ENCODE data around the gene SLC25A11.

The SLC25A11 gene

DNA sequence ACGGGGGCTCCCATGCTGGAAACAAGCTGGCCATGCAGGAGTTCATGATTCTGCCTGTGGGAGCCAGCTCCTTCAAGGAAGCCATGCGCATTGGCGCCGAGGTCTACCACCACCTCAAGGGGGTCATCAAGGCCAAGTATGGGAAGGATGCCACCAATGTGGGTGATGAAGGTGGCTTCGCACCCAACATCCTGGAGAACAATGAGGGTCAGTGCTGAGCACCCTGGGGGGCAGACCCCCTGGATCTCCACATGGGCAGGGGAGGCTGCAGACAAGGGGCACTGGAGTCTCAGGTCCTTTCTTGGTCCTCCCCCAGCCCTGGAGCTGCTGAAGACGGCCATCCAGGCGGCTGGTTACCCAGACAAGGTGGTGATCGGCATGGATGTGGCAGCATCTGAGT is 15.2 kb upstream of the SLC25A11 start:
- DNase-seq (ENCODE audit: low spot score): no peak
- in situ Hi-C loops (cut with MboI; ENCODE audit: low sequenced_read_pairs, unreplicated experiment): no loop called here
- TF ChIP-seq CTCF (IDR thresholded peaks at IDR 0.05; ENCODE audit: borderline replicate concordance, control extremely low read depth, extremely low read depth, insufficient read depth, missing control alignments): no peak

DNA sequence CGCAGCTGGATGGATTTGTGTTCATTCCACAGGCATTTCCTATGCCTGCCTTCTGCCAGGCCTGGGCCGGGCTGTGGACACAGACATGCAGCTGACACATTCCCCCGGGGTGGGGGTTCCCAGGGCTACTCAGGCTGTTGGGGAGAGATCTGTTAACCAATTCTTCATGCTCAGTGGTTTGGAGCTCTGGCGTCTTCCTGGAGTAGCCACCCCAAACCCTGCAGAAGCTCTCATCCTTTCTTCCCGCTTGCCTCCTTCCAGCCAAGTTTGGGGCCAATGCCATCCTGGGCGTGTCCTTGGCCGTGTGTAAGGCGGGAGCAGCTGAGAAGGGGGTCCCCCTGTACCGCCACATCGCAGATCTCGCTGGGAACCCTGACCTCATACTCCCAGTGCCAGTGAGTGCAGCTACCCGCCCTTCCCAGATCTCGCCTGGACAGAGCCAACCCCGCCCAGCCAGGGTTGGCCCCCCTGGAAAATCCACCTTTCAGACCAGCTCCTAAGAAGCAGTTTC is 13.7 kb upstream of the SLC25A11 start:
- no peak for DNase-seq (ENCODE audit: low spot score)
- TF ChIP-seq CTCF (IDR thresholded peaks at IDR 0.05; ENCODE audit: borderline replicate concordance, control extremely low read depth, extremely low read depth, insufficient read depth, missing control alignments): no peak
- in situ Hi-C loops (cut with MboI; ENCODE audit: low sequenced_read_pairs, unreplicated experiment): no loop called here

- in situ Hi-C loops (cut with MboI; ENCODE audit: low sequenced_read_pairs, unreplicated experiment): no loop called here
- no peak for DNase-seq (ENCODE audit: low spot score)
- TF ChIP-seq CTCF (IDR thresholded peaks at IDR 0.05; ENCODE audit: borderline replicate concordance, control extremely low read depth, extremely low read depth, insufficient read depth, missing control alignments): no peak
Observed at GRCh38 chr17:4951486-4951885, 11.6 kb upstream of the SLC25A11 start.

DNA sequence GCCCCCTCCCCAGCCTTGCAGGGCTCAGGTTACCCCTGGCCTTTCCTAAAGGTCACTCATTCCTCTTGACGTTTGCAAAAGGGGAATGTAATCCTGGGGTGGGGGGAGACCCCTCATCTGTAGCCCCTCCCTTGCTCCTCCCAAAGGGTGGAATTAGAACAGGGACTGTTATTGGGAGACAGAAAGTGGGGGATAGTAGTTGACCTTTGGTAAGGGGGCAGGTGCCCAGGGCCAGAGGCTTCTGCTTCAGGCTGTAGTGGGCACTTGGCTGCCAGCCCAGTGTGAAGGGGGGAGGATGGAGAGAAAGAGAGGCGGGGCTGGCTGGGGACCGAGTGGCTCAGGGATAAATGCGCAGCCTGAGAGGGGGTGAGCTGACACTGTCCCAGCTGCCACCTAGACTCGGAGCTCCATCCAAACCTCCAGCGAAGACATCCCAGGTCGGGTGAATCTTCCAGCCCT is 10.9 kb upstream of the SLC25A11 start, which contains the start of gene ENO3:
Gene ENO3, plus strand, starts transcription at position 374 of the 459 bp plus-strand sequence. CDS start 711 bp downstream, outside the sequence.
- no peak for TF ChIP-seq CTCF (IDR thresholded peaks at IDR 0.05; ENCODE audit: borderline replicate concordance, control extremely low read depth, extremely low read depth, insufficient read depth, missing control alignments)
- in situ Hi-C loops (cut with MboI; ENCODE audit: low sequenced_read_pairs, unreplicated experiment): no loop called here
- DNase-seq (ENCODE audit: low spot score): no peak

DNA sequence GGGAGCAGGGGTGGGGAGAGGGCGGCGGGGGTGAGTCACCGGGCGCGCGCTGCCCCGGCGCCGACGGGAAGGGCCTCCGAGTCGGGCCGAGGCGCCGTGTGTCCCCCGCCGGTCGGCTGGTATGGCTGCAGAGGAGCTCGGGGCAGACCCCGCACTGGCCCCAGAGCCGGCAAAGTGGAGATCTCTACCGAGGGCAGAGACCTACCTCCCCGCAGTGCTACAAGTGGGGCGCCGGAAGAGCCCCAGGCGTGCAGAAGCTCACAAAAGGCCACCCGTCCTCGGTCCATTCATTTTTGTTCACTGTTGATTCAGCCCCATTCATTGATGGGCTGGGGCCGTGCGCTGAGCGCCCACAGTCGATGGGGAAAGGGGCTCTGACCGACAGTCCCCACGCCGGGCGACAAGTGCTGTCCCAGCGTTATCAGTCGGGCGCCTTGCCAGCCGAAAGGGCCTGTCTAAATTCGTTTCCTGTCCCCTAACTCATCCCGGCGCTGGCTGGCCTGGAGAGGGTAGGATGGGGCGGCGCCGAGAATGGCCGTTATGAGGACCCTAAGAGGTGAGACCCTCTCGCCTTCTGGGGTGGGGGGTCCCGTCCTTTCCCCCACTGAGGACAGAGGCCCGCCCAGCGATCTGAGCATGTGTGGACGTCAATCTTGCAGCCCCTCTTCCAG is 10.4 kb upstream of the SLC25A11 start:
- no peak for TF ChIP-seq CTCF (IDR thresholded peaks at IDR 0.05; ENCODE audit: borderline replicate concordance, control extremely low read depth, extremely low read depth, insufficient read depth, missing control alignments)
- in situ Hi-C loops (cut with MboI; ENCODE audit: low sequenced_read_pairs, unreplicated experiment): no loop called here
- no peak for DNase-seq (ENCODE audit: low spot score)

- peak; percentile 87 for DNase-seq (ENCODE audit: low spot score)
- TF ChIP-seq CTCF (IDR thresholded peaks at IDR 0.05; ENCODE audit: borderline replicate concordance, control extremely low read depth, extremely low read depth, insufficient read depth, missing control alignments): no peak
- in situ Hi-C loops (cut with MboI; ENCODE audit: low sequenced_read_pairs, unreplicated experiment): no loop called here
Observed at GRCh38 chr17:4949321-4950074, 9.7 kb upstream of the SLC25A11 start.
